GM12878 (cell line): ENCODE data around the gene MICAL3. TPM values are rescaled to one million over a fixed set of nuclear protein-coding genes. Genes with fewer than 3 reads are reported as not detected.

Experiments
- ATAC-seq: fragments of 200-7000 bp; cut with Tn5 transposase; 3 replicates; pipeline ENCODE4 v1.9.1; 2020; ENCODE audit warnings: mild to moderate bottlenecking, moderate library complexity
- BruUV-seq: library from RNA; stranded (reverse); fragments of 400-500 nt; replicated peaks from 2 replicates; lab custom pipeline; 2021; lab: Mats Ljungman, UMichigan
- CTCF ChIA-PET: fragments of 300-600 bp; sonication (Branson Sonifier 250); formaldehyde crosslinking; extraction: SDS; loops from one replicate; lab custom pipeline; 2021; ENCODE audit warnings: inconsistent platforms; lab: Yijun Ruan, JAX
- POLR2A ChIA-PET: fragments of 350-600 bp; formaldehyde crosslinking; extraction: SDS; loops from one replicate; lab custom pipeline; 2021; ENCODE audit warnings: inconsistent platforms; lab: Charles Lee
- RAD21 ChIA-PET: fragments of 300-600 bp; sonication (Branson Sonifier 250); formaldehyde crosslinking; loops from one replicate; lab custom pipeline; 2023; ENCODE audit warnings: antibody characterized with exemption; ENCODE audit not compliant: unreplicated experiment; lab: Charles Lee
- SMC1A ChIA-PET: fragments of 300-600 bp; sonication (Branson Sonifier 250); formaldehyde crosslinking; loops from one replicate; lab custom pipeline; 2023; ENCODE audit not compliant: unreplicated experiment, uncharacterized antibody; lab: Charles Lee
- DNase-seq: peaks from one replicate; pipeline ENCODE4 v3.0.0-alpha.2; 2011; ENCODE audit warnings: low read depth, low spot score
- FAIRE-seq: peaks from 3 replicates; lab custom pipeline; 2011; peaks lifted over from hg19 to GRCh38; lab: Jason Lieb, UNC
- H2AFZ ChIP-seq: 2 replicates; pipeline ENCODE4 v1.6.0; 2011; ENCODE audit warnings: low read depth, low read length, control low read depth; ENCODE audit not compliant: control insufficient read depth
- H3K27ac ChIP-seq: 2 replicates; pipeline ENCODE4 v1.5.1; 2011; ENCODE audit warnings: control low read depth; ENCODE audit not compliant: control insufficient read depth, insufficient read depth
- H3K27me3 ChIP-seq, 2 experiments: replicated peaks in 1 of 2; 2 replicates each; pipeline versions ENCODE4 v1.6.0 to v1.6.1; 2011; ENCODE audit warnings: low read length in 1 of 2; ENCODE audit not compliant: control insufficient read depth in 2 of 2, insufficient read depth in 2 of 2
- H3K36me3 ChIP-seq, 2 experiments: 2 replicates each; pipeline ENCODE4 v1.5.1; 2011; ENCODE audit warnings: low read length in 1 of 2; ENCODE audit not compliant: control insufficient read depth in 2 of 2, insufficient read depth in 2 of 2
- H3K4me1 ChIP-seq: 2 replicates; pipeline ENCODE4 v1.6.1; 2011; ENCODE audit warnings: mild to moderate bottlenecking, low read length, moderate library complexity, mixed read lengths; ENCODE audit not compliant: control insufficient read depth, insufficient read depth
- H3K4me2 ChIP-seq: 2 replicates; pipeline ENCODE4 v1.6.0; 2011; ENCODE audit warnings: control low read depth; ENCODE audit not compliant: control insufficient read depth, insufficient read depth
- H3K4me3 ChIP-seq: fragments of 200-600 bp; sonication (generic); 2 replicates; pipeline ENCODE4 v1.5.1; 2016
- H3K79me2 ChIP-seq: 2 replicates; pipeline ENCODE4 v1.6.0; 2011; ENCODE audit warnings: low read length; ENCODE audit not compliant: control insufficient read depth, insufficient read depth
- H3K9ac ChIP-seq: 2 replicates; pipeline ENCODE4 v1.8.0; 2011; ENCODE audit warnings: low read length, control low read depth, mixed read lengths; ENCODE audit not compliant: control insufficient read depth, insufficient read depth
- H3K9me3 ChIP-seq: replicated peaks from 3 replicates; pipeline ENCODE4 v1.5.1; 2011; ENCODE audit warnings: mild to moderate bottlenecking, low read length; ENCODE audit not compliant: control insufficient read depth, insufficient read depth
- H4K20me1 ChIP-seq: 2 replicates; pipeline ENCODE4 v1.6.0; 2011; ENCODE audit not compliant: control insufficient read depth, insufficient read depth
- CTCF ChIP-seq, 3 experiments: IDR thresholded peaks in 2 of 3; conservative IDR thresholded peaks in 1 of 3; 2 replicates each; pipeline ENCODE4 v1.5.1; 2011; ENCODE audit warnings: low read depth in 3 of 3, low read length in 3 of 3, mild to moderate bottlenecking in 3 of 3, control low read depth in 2 of 3, moderate library complexity in 2 of 3, inconsistent platforms in 1 of 3, mixed read lengths in 1 of 3; ENCODE audit not compliant: control insufficient read depth in 2 of 3, insufficient read depth in 1 of 3; ENCODE audit errors: extremely low read depth in 1 of 3
- KAT2A ChIP-seq: conservative IDR thresholded peaks from 2 replicates; pipeline ENCODE4 v1.6.1; 2011; ENCODE audit warnings: low read depth, low read length; ENCODE audit not compliant: control insufficient read depth
- RAD21 ChIP-seq: IDR thresholded peaks from 2 replicates; pipeline ENCODE4 v1.6.1; 2011; ENCODE audit warnings: mild to moderate bottlenecking, low read depth, low read length, moderate library complexity; ENCODE audit not compliant: insufficient read depth
- whole genome bisulfite sequencing: methylation state at CpG from one replicate; pipeline ENCODE4 v1.1.6; 2016; ENCODE audit warnings: low lambda C conversion rate; ENCODE audit not compliant: insufficient replicate concordance, insufficient coverage; ENCODE audit errors: missing lambda C conversion rate; 5-methylcytosine and 5-hydroxymethylcytosine counted together
- in situ Hi-C: fragments of 300-500 bp; cut with MboI; formaldehyde crosslinking; loops from 9 replicates; pipeline ENCODE4 v1.14.3; 2018; ENCODE audit warnings: mixed read lengths
- intact Hi-C: fragments of 100-400 bp; cut with micrococcal nuclease; formaldehyde crosslinking; loops from one replicate; pipeline ENCODE4 v1.14.2; 2022; ENCODE audit not compliant: unreplicated experiment
- polyA plus RNA-seq, 11 experiments: library from polyadenylated mRNA; depleted of rRNA in 4 of 11; unstranded in 6 of 11; stranded (reverse) in 5 of 11; fragments of >200 nt; fragmentation: Nextera tagmentation in 4 of 11; fragmentation: Illumina TruSeq in 1 of 11; extraction: Ambion mirVana in 4 of 11; extraction: Trizol in 1 of 11; gene quantifications; 1 replicate in 1 of 11; 2 replicates in 10 of 11; pipeline versions ENCODE4 v1.2.1 to v1.2.3, GENCODE V29; 2011 to 2016; ENCODE audit warnings: inconsistent platforms in 2 of 11, missing spikeins in 2 of 11, low read depth in 1 of 11
- total RNA-seq, 4 experiments: library from RNA; depleted of rRNA in 3 of 4; stranded (reverse); fragments of >200 nt in 3 of 4; fragmentation: Illumina TruSeq in 1 of 4; extraction: Trizol in 1 of 4; gene quantifications; 2 replicates each; pipeline versions ENCODE4 v1.2.1 to v1.2.3, GENCODE V29; 2013 to 2021

Gene MICAL3
- total and polyA plus RNA-seq, 10 of the 15 experiments (the other 5 are each of a cell fraction or from before 2014, with no cell fraction given), result 2.6 to 92.2 (median 24.0) TPM

DNA sequence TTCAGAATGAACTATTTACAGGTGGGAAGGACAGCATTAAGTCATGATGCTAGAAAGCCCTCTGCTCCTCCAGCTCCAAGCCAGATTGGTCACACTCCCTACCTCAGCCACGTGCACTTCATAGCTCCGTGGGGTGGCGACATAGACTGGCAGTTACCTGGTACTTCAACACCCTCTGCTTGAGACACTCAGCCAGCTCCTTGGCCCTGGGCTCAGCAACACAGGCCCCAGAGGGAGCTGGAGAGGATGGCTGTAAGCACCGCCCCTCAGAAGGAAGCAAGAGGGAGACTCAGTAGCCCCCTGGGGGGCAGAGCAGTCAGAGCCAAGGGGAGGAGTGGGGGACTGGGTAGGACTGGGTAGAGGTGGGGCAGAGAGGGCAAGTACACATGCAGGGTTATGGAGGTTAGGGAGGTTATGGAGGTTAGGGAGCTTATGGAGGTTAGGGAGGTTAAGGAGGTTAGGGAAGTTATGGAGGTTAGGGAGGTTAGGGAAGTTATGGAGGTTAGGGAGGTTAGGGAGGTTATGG is 148.0 kb downstream of the MICAL3 start:
- DNase-seq, result no peak
- Histone ChIP-seq H3K36me3 (peaks cover 15 to 36% of the 10 kb centered on the region in 2 experiments; a peak in 3 of 4 replicates), H3K27ac (no peak overlapping the region), H2AFZ (no peak overlapping the region), H3K79me2 (no peaks in the 10 kb centered on the region), H3K4me1 (no peaks in the 10 kb centered on the region), H3K4me3 (no peak overlapping the region), H3K9ac (no peak overlapping the region), H3K4me2 (no peak overlapping the region), H4K20me1 (no peaks in the 10 kb centered on the region), H3K9me3 (peaks cover 1% of the 10 kb centered on the region; the same call in 1 of the 3 replicates), H3K27me3 (no peaks in the 10 kb centered on the region)
- 53% methylated on average over 4 of the region's 4 CpGs for WGBS
- POLR2A ChIA-PET, result no interaction called here
- in situ Hi-C loops, result no loop called here
- FAIRE-seq, result no peak
- TF ChIP-seq KAT2A, result no peak
- 0 out of 6 replicates have a peak, but pooled peaks of 1 of the 3 experiments have one; percentile 4 for TF ChIP-seq CTCF (IDR thresholded peaks at IDR 0.05 in 2 of 3, conservative IDR thresholded peaks at IDR 0.05 in 1 of 3; ENCODE audit: control insufficient read depth in 2 of 3, extremely low read depth in 1 of 3, insufficient read depth in 1 of 3, low read depth in 3 of 3, low read length in 3 of 3)
- peak; percentile 37 for TF ChIP-seq RAD21
- ATAC-seq, result peak; percentile 36; the same call in 2 of the 3 replicates
- CTCF ChIA-PET, result interaction anchor here (0.5 to 1.6 kb wide), 3 partner anchors 8 to 200 kb away, joined by 3 to 6 read pairs (median 5); no protein-coding TSS in a partner anchor
- RAD21 ChIA-PET, result interaction anchor here (1.2 kb wide), 1 partner anchor 200 kb away, joined by 4 read pairs; no protein-coding TSS in a partner anchor
- SMC1A ChIA-PET, result interaction anchor here (1.3 kb wide), 1 partner anchor 200 kb away, joined by 4 read pairs; no protein-coding TSS in a partner anchor
- BruUV-seq, result no TSS peak
- intact Hi-C loops, result no loop called here
